Measurements from ENCODE around the gene LUZP1. TPM values are rescaled to one million over a fixed set of nuclear protein-coding genes. Genes with fewer than 3 reads are reported as not detected.

The LUZP1 gene
- total and polyA plus RNA-seq, 8 donors: 1.7 to 15.2 (median 6.1) TPM

GRCh38 chr1:23135268-23135667, 33.4 kb downstream of the LUZP1 start:
- no peak for FAIRE-seq
- ATAC-seq: no peak
- Histone ChIP-seq H3K9me3 (no peaks in the 10 kb centered on the region), H3K27me3 (no peaks in the 10 kb centered on the region), H3K27ac (no peak overlapping the region), H3K4me1 (no peaks in the 10 kb centered on the region), H3K36me3 (no peaks in the 10 kb centered on the region), H3K4me3 (no peak overlapping the region)
- DNase-seq: no peak
- no peak for TF ChIP-seq CTCF (IDR thresholded peaks at IDR 0.05)
- intact Hi-C loops (cut with DNase I): no loop called here
- 86 to 93% methylated on average over 2 of the region's 2 CpGs for WGBS, 2 donors

- 96 to 97% methylated on average over 4 of the region's 4 CpGs for WGBS, 2 donors
- Histone ChIP-seq H3K36me3 (no peaks in the 10 kb centered on the region), H3K9me3 (no peaks in the 10 kb centered on the region), H3K27me3 (no peaks in the 10 kb centered on the region), H3K4me3 (no peak overlapping the region), H3K4me1 (no peaks in the 10 kb centered on the region), H3K27ac (no peak overlapping the region)
- intact Hi-C loops (cut with DNase I): no loop called here
- FAIRE-seq (no peak), DNase-seq (no peak), ATAC-seq (no peak)
- TF ChIP-seq CTCF (IDR thresholded peaks at IDR 0.05): no peak
Measured at GRCh38 chr1:23134055-23134454, 34.6 kb downstream of the LUZP1 start.

GRCh38 chr1:23133587-23133986, 35.1 kb downstream of the LUZP1 start:
- FAIRE-seq: no peak
- TF ChIP-seq CTCF (IDR thresholded peaks at IDR 0.05): no peak
- intact Hi-C loops (cut with DNase I): no loop called here
- no peak overlapping the region for H3K27ac ChIP-seq
- H3K36me3 ChIP-seq: no peaks in the 10 kb centered on the region
- no peak for ATAC-seq
- no peaks in the 10 kb centered on the region for H3K9me3 ChIP-seq
- no peaks in the 10 kb centered on the region for H3K27me3 ChIP-seq
- H3K4me1 ChIP-seq: no peaks in the 10 kb centered on the region
- no peak overlapping the region for H3K4me3 ChIP-seq
- WGBS, 2 donors: 94 to 98% methylated on average over 5 of the region's 5 CpGs
- no peak for DNase-seq

GRCh38 chr1:23132033-23132432, 36.6 kb downstream of the LUZP1 start:
- intact Hi-C loops (cut with DNase I): no loop called here
- no peak for ATAC-seq

GRCh38 chr1:23129846-23130245, 38.8 kb downstream of the LUZP1 start:
- ATAC-seq (no peak), DNase-seq (no peak), FAIRE-seq (no peak)
- no peaks in the 10 kb centered on the region for H3K36me3 ChIP-seq
- TF ChIP-seq CTCF (IDR thresholded peaks at IDR 0.05): no peak
- no peaks in the 10 kb centered on the region for H3K4me1 ChIP-seq
- no peaks in the 10 kb centered on the region for H3K9me3 ChIP-seq
- H3K27me3 ChIP-seq: no peaks in the 10 kb centered on the region
- no peak overlapping the region for H3K27ac ChIP-seq
- no peak overlapping the region for H3K4me3 ChIP-seq
- intact Hi-C loops (cut with DNase I): no loop called here

More at GRCh38 chr1:23132033-23132432, 36.6 kb downstream of the LUZP1 start:
- Histone ChIP-seq H3K4me1 (no peaks in the 10 kb centered on the region), H3K27ac (no peak overlapping the region), H3K36me3 (no peaks in the 10 kb centered on the region), H3K4me3 (no peak overlapping the region), H3K27me3 (no peaks in the 10 kb centered on the region), H3K9me3 (no peaks in the 10 kb centered on the region)
- 63 to 75% methylated on average over 1 of the region's 1 CpG for WGBS, 2 donors
- TF ChIP-seq CTCF (IDR thresholded peaks at IDR 0.05): no peak
- DNase-seq: no peak
- no peak for FAIRE-seq
